A549 (cell line): Measurements from ENCODE around the gene B9D1. TPM values are rescaled to one million over a fixed set of nuclear protein-coding genes. Genes with fewer than 3 reads are reported as not detected.

Experiments
- ATAC-seq, 2 experiments: fragments of 200-7000 bp in 1 of 2; fragments of >200 bp in 1 of 2; cut with Nextera tagmentation in 1 of 2; cut with Tn5 transposase in 1 of 2; 3 replicates each; pipeline versions ENCODE4 v1.8.0 to v1.9.1; 2018 to 2020; ENCODE audit warnings: mild to moderate bottlenecking in 1 of 2, moderate library complexity in 1 of 2
- CTCF ChIA-PET: fragments of 300-600 bp; sonication (Branson Sonifier 250); formaldehyde crosslinking; extraction: SDS; loops from one replicate; lab custom pipeline; 2021; ENCODE audit warnings: antibody characterized with exemption, inconsistent platforms; lab: Yijun Ruan, JAX
- POLR2A ChIA-PET: fragments of 350-600 bp; formaldehyde crosslinking; extraction: SDS; loops from one replicate; lab custom pipeline; 2021; ENCODE audit warnings: antibody characterized with exemption, inconsistent platforms; lab: Yijun Ruan, JAX
- DNase-seq, 2 experiments: peaks; one replicate each; pipeline versions ENCODE4 v3.0.0 to v3.0.0-alpha.2; 2011 to 2016; ENCODE audit warnings: low read depth in 1 of 2, low spot score in 1 of 2
- FAIRE-seq: peaks from 2 replicates; lab custom pipeline; 2011; peaks lifted over from hg19 to GRCh38; lab: Jason Lieb, UNC
- H3K27ac ChIP-seq, 2 experiments: fragments of >200 bp; sonication (Bioruptor Twin); formaldehyde crosslinking; 3 replicates each; pipeline ENCODE4 v1.5.1; 2016 to 2017
- H3K4me1 ChIP-seq: fragments of >200 bp; sonication (Bioruptor Twin); formaldehyde crosslinking; 3 replicates; pipeline ENCODE4 v1.6.1; 2016
- H3K4me2 ChIP-seq: fragments of >200 bp; sonication (Bioruptor Twin); formaldehyde crosslinking; 3 replicates; pipeline ENCODE4 v1.6.1; 2016
- H3K4me3 ChIP-seq: fragments of >200 bp; sonication (Bioruptor Twin); formaldehyde crosslinking; 3 replicates; pipeline ENCODE4 v1.5.1; 2016
- H3K9me3 ChIP-seq: fragments of >200 bp; sonication (Bioruptor Twin); formaldehyde crosslinking; 3 replicates; pipeline ENCODE4 v1.6.1; 2016
- CBX2 ChIP-seq: fragments of 200-600 bp; sonication (generic); IDR thresholded peaks from 2 replicates; pipeline ENCODE4 v1.6.1; 2016; ENCODE audit warnings: low read depth, mild to moderate bottlenecking, borderline replicate concordance
- CBX8 ChIP-seq: fragments of 200-600 bp; sonication (generic); IDR thresholded peaks from 2 replicates; pipeline ENCODE4 v1.6.1; 2016
- EHMT2 ChIP-seq: fragments of 200-600 bp; sonication (generic); IDR thresholded peaks from 2 replicates; pipeline ENCODE4 v1.6.1; 2016; ENCODE audit warnings: antibody characterized with exemption, low read depth, mild to moderate bottlenecking, moderate library complexity
- EP300 ChIP-seq, 2 experiments: fragments of >200 bp; sonication (Bioruptor Twin); formaldehyde crosslinking; IDR thresholded peaks; 2 replicates in 1 of 2; 3 replicates in 1 of 2; pipeline ENCODE4 v1.6.1; 2016 to 2017
- FOSB ChIP-seq: fragments of 250-450 bp; sonication (Bioruptor Pico); IDR thresholded peaks from 2 replicates; pipeline ENCODE4 v1.5.0; 2020; ENCODE audit warnings: mild to moderate bottlenecking, moderate library complexity
- FOSL2 ChIP-seq, 2 experiments: fragments of 450-650 bp in 1 of 2; fragments of >200 bp in 1 of 2; sonication (Bioruptor Twin) in 1 of 2; formaldehyde crosslinking; IDR thresholded peaks; 2 replicates each; pipeline versions ENCODE4 v1.5.0 to v1.6.1; 2016 to 2020; ENCODE audit warnings: mild to moderate bottlenecking in 1 of 2, moderate library complexity in 1 of 2
- FOXS1 ChIP-seq: fragments of 250-450 bp; sonication (Bioruptor Pico); IDR thresholded peaks from 2 replicates; pipeline ENCODE4 v1.5.0; 2020; ENCODE audit warnings: mild to moderate bottlenecking, moderate library complexity
- HEYL ChIP-seq: fragments of 250-450 bp; sonication (Bioruptor Pico); IDR thresholded peaks from 2 replicates; pipeline ENCODE4 v1.8.0; 2021; ENCODE audit warnings: mild to moderate bottlenecking, moderate library complexity
- HOXA7 ChIP-seq: fragments of 250-450 bp; sonication (Bioruptor Pico); IDR thresholded peaks from 2 replicates; pipeline ENCODE4 v1.5.0; 2020; ENCODE audit warnings: mild to moderate bottlenecking, moderate library complexity
- HOXB13 ChIP-seq: fragments of 250-450 bp; sonication (Bioruptor Pico); IDR thresholded peaks from 2 replicates; pipeline ENCODE4 v1.5.0; 2020; ENCODE audit warnings: low read depth, mild to moderate bottlenecking, moderate library complexity
- HOXB5 ChIP-seq: fragments of 250-450 bp; sonication (Bioruptor Pico); IDR thresholded peaks from 2 replicates; pipeline ENCODE4 v1.5.0; 2020; ENCODE audit warnings: mild to moderate bottlenecking, moderate library complexity
- JUN ChIP-seq, 2 experiments: fragments of >200 bp; sonication (Bioruptor Twin); formaldehyde crosslinking; IDR thresholded peaks; 2 replicates in 1 of 2; 3 replicates in 1 of 2; pipeline ENCODE4 v1.6.1; 2016 to 2017
- KDM5A ChIP-seq: fragments of 200-600 bp; sonication (generic); IDR thresholded peaks from 2 replicates; pipeline ENCODE4 v1.6.1; 2016; ENCODE audit warnings: antibody characterized with exemption, mild to moderate bottlenecking
- MAZ ChIP-seq: fragments of 150-350 bp; IDR thresholded peaks from 2 replicates; pipeline ENCODE4 v1.6.1; 2014; ENCODE audit warnings: antibody characterized with exemption, low read depth, low read length, borderline replicate concordance
- NFE2L2 ChIP-seq: fragments of 150-350 bp; conservative IDR thresholded peaks from 2 replicates; pipeline ENCODE4 v1.6.1; 2014; ENCODE audit warnings: low read length
- PHF8 ChIP-seq: fragments of 200-600 bp; sonication (generic); IDR thresholded peaks from 2 replicates; pipeline ENCODE4 v1.6.1; 2016; ENCODE audit warnings: low read depth, mild to moderate bottlenecking, antibody characterized with exemption, moderate library complexity, borderline replicate concordance
- POLR2AphosphoS2 ChIP-seq: conservative IDR thresholded peaks from 2 replicates; pipeline ENCODE4 v1.6.1; 2012; ENCODE audit warnings: low read length, improper control_type of control experiment, inconsistent platforms
- RARB ChIP-seq: fragments of 250-450 bp; sonication (Bioruptor Pico); IDR thresholded peaks from 2 replicates; pipeline ENCODE4 v1.8.0; 2021; ENCODE audit warnings: mild to moderate bottlenecking, moderate library complexity
- RFX5 ChIP-seq: fragments of 450-650 bp; IDR thresholded peaks from 2 replicates; pipeline ENCODE4 v1.7.1; 2014; ENCODE audit warnings: antibody characterized with exemption, mild to moderate bottlenecking, moderate library complexity
- SMC3 ChIP-seq: fragments of >200 bp; sonication (Bioruptor Twin); formaldehyde crosslinking; IDR thresholded peaks from 3 replicates; pipeline ENCODE4 v1.6.1; 2018; ENCODE audit warnings: inconsistent platforms
- TFCP2L1 ChIP-seq: fragments of 250-450 bp; sonication (Bioruptor Pico); IDR thresholded peaks from 2 replicates; pipeline ENCODE4 v1.5.0; 2021; ENCODE audit warnings: mild to moderate bottlenecking
- TP53 ChIP-seq: fragments of 250-450 bp; sonication (Bioruptor Pico); IDR thresholded peaks from 2 replicates; pipeline ENCODE4 v1.5.0; 2021; ENCODE audit warnings: mild to moderate bottlenecking, moderate library complexity
- ZC3H11A ChIP-seq: fragments of 450-650 bp; IDR thresholded peaks from 2 replicates; pipeline ENCODE4 v1.6.1; 2014; ENCODE audit warnings: antibody characterized with exemption, mild to moderate bottlenecking
- ZFP36 ChIP-seq: fragments of 450-650 bp; IDR thresholded peaks from 2 replicates; pipeline ENCODE4 v1.6.1; 2014; ENCODE audit warnings: borderline replicate concordance; ENCODE audit not compliant: partially characterized antibody
- ZNF302 ChIP-seq: fragments of 250-450 bp; sonication (Bioruptor Pico); IDR thresholded peaks from 2 replicates; pipeline ENCODE4 v1.9.0; 2021; ENCODE audit warnings: inconsistent platforms, mild to moderate bottlenecking, moderate library complexity
- ZSCAN20 ChIP-seq: fragments of 250-450 bp; sonication (Bioruptor Pico); IDR thresholded peaks from 2 replicates; pipeline ENCODE4 v1.8.0; 2022; ENCODE audit warnings: mild to moderate bottlenecking, moderate library complexity
- WGBS: methylation state at CpG from one replicate; pipeline ENCODE4 v1.1.6; 2017; ENCODE audit errors: missing lambda C conversion rate; 5-methylcytosine and 5-hydroxymethylcytosine counted together
- polyA plus RNA-seq, 4 experiments: library from polyadenylated mRNA; depleted of rRNA in 3 of 4; stranded (reverse); fragments of >200 nt; fragmentation: RNase III in 1 of 4; extraction: RNeasy Plus Mini Kit Qiagen cat#74134 plus additional on column Dnase treatment in 1 of 4; gene quantifications; 2 replicates in 3 of 4; 3 replicates in 1 of 4; pipeline ENCODE4 v1.2.3, GENCODE V29; 2011 to 2017
- TF ChIP-seq, protein P1 (sequence below): fragments of 150-350 bp; IDR thresholded peaks from 2 replicates; pipeline ENCODE4 v1.6.1; 2014; ENCODE audit warnings: low read depth, mild to moderate bottlenecking, low read length
- TF ChIP-seq, protein P2 (sequence below): fragments of >200 bp; sonication (Bioruptor Twin); formaldehyde crosslinking; IDR thresholded peaks from 2 replicates; pipeline ENCODE4 v1.6.1; 2016
- TF ChIP-seq, protein P3 (sequence below): fragments of >200 bp; sonication (Bioruptor Twin); formaldehyde crosslinking; IDR thresholded peaks from 3 replicates; pipeline ENCODE4 v1.5.1; 2016
- TF ChIP-seq, protein P4 (sequence below): IDR thresholded peaks from 2 replicates; pipeline ENCODE4 v1.6.1; 2012
- TF ChIP-seq, protein P5 (sequence below): fragments of 450-650 bp; IDR thresholded peaks from 2 replicates; pipeline ENCODE4 v1.6.1; 2014; ENCODE audit warnings: antibody characterized with exemption
- TF ChIP-seq, protein P6 (sequence below): IDR thresholded peaks from 2 replicates; pipeline ENCODE4 v1.6.1; 2012
- TF ChIP-seq, protein P7 (sequence below): fragments of >200 bp; sonication (Bioruptor Twin); formaldehyde crosslinking; IDR thresholded peaks from 3 replicates; pipeline ENCODE4 v1.6.1; 2016

The B9D1 gene
- polyA plus RNA-seq, 2 of the 4 experiments (the other 2 are of a cell fraction) = 48.2 to 60.6 TPM

DNA sequence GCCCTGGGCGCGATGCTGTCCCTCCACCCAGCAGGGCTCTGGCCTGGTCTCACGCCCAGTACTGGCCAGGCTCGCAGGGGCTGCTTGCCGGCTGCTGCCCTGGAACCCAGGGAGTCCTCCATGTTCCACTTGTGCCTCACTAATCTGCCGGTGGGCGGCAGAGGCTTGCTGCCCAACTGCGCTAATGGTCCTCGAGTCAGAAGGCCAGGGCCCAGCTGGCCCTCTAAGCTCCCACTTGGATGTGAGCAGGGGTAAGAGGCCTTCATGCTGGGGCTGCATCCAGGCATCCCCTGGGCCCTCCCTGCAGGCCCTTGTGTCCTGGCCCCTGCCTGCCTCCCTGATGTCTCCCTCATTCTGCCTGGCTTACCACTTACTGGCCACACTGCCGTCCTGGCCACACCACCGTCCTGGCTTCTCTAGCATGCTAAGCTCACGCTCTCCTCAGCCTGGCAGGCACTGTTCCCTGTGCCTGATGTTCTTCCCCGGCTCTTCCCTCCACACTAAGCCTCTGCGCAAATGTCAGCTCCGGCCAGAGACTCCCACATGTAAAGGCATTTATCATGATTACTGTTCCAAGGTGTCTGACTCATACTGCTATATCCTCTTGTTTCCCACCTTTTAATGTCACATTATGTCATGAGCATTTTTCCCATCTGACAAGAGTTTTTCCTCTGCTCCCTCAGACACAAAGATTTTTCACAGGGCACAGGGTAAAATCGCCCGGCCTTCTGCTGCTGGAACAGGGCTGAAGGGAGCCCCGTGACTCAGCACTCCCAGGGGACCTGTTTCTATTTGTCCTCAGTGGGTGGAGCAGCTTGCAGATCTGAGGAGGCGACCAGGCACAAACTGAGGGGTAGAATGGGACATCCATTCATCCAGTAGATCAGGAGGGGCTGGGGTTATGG is 15.9 kb downstream of the B9D1 start:
- peak; percentile 84 to 94 for DNase-seq
- Histone ChIP-seq H3K9me3 (no peaks in the 10 kb centered on the region), H3K27ac (peak overlapping the region; percentile 86 to 93), H3K4me1 (peaks cover 35% of the 10 kb centered on the region), H3K4me3 (no peak overlapping the region), H3K4me2 (peak overlapping the region; percentile 64)
- ChIA-PET CTCF (interaction anchor here (0.6 to 2.4 kb wide), 6 partner anchors 8 to 419 kb away, joined by 4 to 19 read pairs (median 6); partner anchors contain the start of gene B9D1), POLR2A (interaction anchor here (1.0 to 1.8 kb wide), 4 partner anchors 8 to 31 kb away, joined by 3 to 5 read pairs (median 3); partner anchors contain the start of gene MAPK7)
- WGBS = 55% methylated on average over 19 of the region's 19 CpGs
- peak; percentile 74 for FAIRE-seq
- peak; percentile 73 to 84 for ATAC-seq
- TF ChIP-seq, protein P1, sequence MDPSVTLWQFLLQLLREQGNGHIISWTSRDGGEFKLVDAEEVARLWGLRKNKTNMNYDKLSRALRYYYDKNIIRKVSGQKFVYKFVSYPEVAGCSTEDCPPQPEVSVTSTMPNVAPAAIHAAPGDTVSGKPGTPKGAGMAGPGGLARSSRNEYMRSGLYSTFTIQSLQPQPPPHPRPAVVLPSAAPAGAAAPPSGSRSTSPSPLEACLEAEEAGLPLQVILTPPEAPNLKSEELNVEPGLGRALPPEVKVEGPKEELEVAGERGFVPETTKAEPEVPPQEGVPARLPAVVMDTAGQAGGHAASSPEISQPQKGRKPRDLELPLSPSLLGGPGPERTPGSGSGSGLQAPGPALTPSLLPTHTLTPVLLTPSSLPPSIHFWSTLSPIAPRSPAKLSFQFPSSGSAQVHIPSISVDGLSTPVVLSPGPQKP = no peak
- TF ChIP-seq NFE2L2 (peak; percentile 58; the same call in 1 of the 2 replicates), FOSB (no peak), ZC3H11A (no peak), ZNF302 (CRISPR knock-in tag) (no peak), JUN (IDR thresholded peaks at IDR 0.05) (peak in 1 of 2 experiments; percentile 53; a peak in 2 of 5 replicates), CBX8 (no peak), EP300 (IDR thresholded peaks at IDR 0.05) (no peak), HOXB5 (CRISPR knock-in tag) (no peak), RARB (CRISPR knock-in tag) (peak; percentile 71; the same call in 1 of the 2 replicates), RFX5 (no peak), EHMT2 (no peak), HEYL (CRISPR knock-in tag) (no peak), CBX2 (no peak), PHF8 (no peak), ZSCAN20 (no peak), KDM5A (no peak), TFCP2L1 (CRISPR knock-in tag) (0 out of 2 replicates have a peak, but pooled peaks have one; percentile 32), HOXB13 (CRISPR knock-in tag) (0 out of 2 replicates have a peak, but pooled peaks have one; percentile 57), TP53 (no peak), FOSL2 (IDR thresholded peaks at IDR 0.05) (no peak), FOSL2 (CRISPR knock-in tag; IDR thresholded peaks at IDR 0.05) (peak; percentile 71), HOXA7 (CRISPR knock-in tag) (no peak), SMC3 (no peak), MAZ (no peak), ZFP36 (no peak), POLR2AphosphoS2 (no peak), FOXS1 (CRISPR knock-in tag) (no peak)
- TF ChIP-seq, protein P2, sequence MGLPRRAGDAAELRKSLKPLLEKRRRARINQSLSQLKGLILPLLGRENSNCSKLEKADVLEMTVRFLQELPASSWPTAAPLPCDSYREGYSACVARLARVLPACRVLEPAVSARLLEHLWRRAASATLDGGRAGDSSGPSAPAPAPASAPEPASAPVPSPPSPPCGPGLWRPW = no peak
- TF ChIP-seq, protein P3, sequence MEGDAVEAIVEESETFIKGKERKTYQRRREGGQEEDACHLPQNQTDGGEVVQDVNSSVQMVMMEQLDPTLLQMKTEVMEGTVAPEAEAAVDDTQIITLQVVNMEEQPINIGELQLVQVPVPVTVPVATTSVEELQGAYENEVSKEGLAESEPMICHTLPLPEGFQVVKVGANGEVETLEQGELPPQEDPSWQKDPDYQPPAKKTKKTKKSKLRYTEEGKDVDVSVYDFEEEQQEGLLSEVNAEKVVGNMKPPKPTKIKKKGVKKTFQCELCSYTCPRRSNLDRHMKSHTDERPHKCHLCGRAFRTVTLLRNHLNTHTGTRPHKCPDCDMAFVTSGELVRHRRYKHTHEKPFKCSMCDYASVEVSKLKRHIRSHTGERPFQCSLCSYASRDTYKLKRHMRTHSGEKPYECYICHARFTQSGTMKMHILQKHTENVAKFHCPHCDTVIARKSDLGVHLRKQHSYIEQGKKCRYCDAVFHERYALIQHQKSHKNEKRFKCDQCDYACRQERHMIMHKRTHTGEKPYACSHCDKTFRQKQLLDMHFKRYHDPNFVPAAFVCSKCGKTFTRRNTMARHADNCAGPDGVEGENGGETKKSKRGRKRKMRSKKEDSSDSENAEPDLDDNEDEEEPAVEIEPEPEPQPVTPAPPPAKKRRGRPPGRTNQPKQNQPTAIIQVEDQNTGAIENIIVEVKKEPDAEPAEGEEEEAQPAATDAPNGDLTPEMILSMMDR = no peak
- TF ChIP-seq, protein P4, sequence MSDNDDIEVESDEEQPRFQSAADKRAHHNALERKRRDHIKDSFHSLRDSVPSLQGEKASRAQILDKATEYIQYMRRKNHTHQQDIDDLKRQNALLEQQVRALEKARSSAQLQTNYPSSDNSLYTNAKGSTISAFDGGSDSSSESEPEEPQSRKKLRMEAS = peak; percentile 60
- TF ChIP-seq, protein P5, sequence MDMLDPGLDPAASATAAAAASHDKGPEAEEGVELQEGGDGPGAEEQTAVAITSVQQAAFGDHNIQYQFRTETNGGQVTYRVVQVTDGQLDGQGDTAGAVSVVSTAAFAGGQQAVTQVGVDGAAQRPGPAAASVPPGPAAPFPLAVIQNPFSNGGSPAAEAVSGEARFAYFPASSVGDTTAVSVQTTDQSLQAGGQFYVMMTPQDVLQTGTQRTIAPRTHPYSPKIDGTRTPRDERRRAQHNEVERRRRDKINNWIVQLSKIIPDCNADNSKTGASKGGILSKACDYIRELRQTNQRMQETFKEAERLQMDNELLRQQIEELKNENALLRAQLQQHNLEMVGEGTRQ = 0 out of 2 replicates have a peak, but pooled peaks have one; percentile 6
- TF ChIP-seq, protein P6, sequence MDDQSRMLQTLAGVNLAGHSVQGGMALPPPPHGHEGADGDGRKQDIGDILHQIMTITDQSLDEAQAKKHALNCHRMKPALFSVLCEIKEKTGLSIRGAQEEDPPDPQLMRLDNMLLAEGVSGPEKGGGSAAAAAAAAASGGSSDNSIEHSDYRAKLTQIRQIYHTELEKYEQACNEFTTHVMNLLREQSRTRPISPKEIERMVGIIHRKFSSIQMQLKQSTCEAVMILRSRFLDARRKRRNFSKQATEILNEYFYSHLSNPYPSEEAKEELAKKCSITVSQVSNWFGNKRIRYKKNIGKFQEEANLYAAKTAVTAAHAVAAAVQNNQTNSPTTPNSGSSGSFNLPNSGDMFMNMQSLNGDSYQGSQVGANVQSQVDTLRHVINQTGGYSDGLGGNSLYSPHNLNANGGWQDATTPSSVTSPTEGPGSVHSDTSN = no peak
- TF ChIP-seq, protein P7, sequence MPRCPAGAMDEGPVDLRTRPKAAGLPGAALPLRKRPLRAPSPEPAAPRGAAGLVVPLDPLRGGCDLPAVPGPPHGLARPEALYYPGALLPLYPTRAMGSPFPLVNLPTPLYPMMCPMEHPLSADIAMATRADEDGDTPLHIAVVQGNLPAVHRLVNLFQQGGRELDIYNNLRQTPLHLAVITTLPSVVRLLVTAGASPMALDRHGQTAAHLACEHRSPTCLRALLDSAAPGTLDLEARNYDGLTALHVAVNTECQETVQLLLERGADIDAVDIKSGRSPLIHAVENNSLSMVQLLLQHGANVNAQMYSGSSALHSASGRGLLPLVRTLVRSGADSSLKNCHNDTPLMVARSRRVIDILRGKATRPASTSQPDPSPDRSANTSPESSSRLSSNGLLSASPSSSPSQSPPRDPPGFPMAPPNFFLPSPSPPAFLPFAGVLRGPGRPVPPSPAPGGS = no peak
